Esophagus (tissue), 2 donors: ENCODE measurements around the gene MROH2A. TPM values are rescaled to one million over a fixed set of nuclear protein-coding genes. Genes with fewer than 3 reads are reported as not detected.

Experiments
- H3K27ac ChIP-seq, 2 donors: one replicate each; pipeline ENCODE4 v1.5.1; 2013; ENCODE audit warnings: low read depth in 2 of 2, mild to moderate bottlenecking in 2 of 2, inconsistent platforms in 1 of 2, low read length in 1 of 2, moderate library complexity in 1 of 2
- H3K27me3 ChIP-seq, 2 donors: one replicate each; pipeline ENCODE4 v1.6.1; 2013; ENCODE audit warnings: low read length in 2 of 2, control low read depth in 1 of 2, mild to moderate bottlenecking in 1 of 2; ENCODE audit not compliant: insufficient read depth in 2 of 2, control insufficient read depth in 1 of 2
- H3K36me3 ChIP-seq, 2 donors: one replicate each; pipeline ENCODE4 v1.6.1; 2013; ENCODE audit warnings: low read length in 1 of 2; ENCODE audit not compliant: control insufficient read depth in 2 of 2, insufficient read depth in 2 of 2
- H3K4me1 ChIP-seq, 2 donors: one replicate each; pipeline ENCODE4 v1.6.1; 2013; ENCODE audit warnings: low read length in 1 of 2; ENCODE audit not compliant: control insufficient read depth in 2 of 2, insufficient read depth in 2 of 2
- H3K4me3 ChIP-seq, 2 donors: one replicate each; pipeline ENCODE4 v1.5.1; 2013; ENCODE audit warnings: low read length in 2 of 2, mild to moderate bottlenecking in 2 of 2, low read depth in 1 of 2, moderate library complexity in 1 of 2
- H3K9me3 ChIP-seq, 2 donors: one replicate each; pipeline ENCODE4 v1.6.1; 2013; ENCODE audit warnings: mild to moderate bottlenecking in 2 of 2, low read depth in 1 of 2, low read length in 1 of 2, moderate library complexity in 1 of 2; ENCODE audit not compliant: control insufficient read depth in 2 of 2, insufficient read depth in 1 of 2
- WGBS, 2 donors: extraction: QIAGEN DNeasy Blood & Tissue Kit; methylation state at CpG; one replicate each; pipeline ENCODE4 v1.1.7; 2013; 5-methylcytosine and 5-hydroxymethylcytosine counted together
- polyA plus RNA-seq, 2 donors: library from polyadenylated mRNA; stranded (reverse); fragments of 200-250 nt; gene quantifications; one replicate each; pipeline ENCODE4 v1.2.3, GENCODE V29; 2013
- donor health status: healthy with polysubstance abuse.
- donor health status: Bipolar disorder and iron deficiency.

Gene MROH2A
- polyA plus RNA-seq, 2 donors = 0.22 to 0.99 TPM

DNA sequence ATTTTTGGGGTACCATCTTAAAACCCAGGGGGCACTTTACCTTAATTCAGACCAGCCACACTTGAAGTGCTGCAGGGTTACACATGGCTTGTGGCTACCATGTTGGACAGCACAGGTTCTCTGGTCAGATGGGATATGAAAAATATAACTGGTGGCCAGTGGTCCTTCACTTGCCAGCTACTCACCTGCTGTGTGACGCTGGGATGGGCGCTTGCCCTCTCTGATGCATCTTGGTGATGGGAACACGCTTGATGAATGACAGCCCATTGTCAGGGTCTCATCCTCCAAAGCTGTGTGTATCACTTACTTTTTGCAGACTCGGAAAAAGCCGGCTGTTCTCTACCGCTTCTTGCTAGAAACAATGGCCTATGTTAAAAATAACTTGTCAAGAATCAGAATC lies 53.7 kb downstream of the MROH2A start:
- WGBS, 2 donors = 90 to 94% methylated on average over 6 of the region's 6 CpGs

DNA sequence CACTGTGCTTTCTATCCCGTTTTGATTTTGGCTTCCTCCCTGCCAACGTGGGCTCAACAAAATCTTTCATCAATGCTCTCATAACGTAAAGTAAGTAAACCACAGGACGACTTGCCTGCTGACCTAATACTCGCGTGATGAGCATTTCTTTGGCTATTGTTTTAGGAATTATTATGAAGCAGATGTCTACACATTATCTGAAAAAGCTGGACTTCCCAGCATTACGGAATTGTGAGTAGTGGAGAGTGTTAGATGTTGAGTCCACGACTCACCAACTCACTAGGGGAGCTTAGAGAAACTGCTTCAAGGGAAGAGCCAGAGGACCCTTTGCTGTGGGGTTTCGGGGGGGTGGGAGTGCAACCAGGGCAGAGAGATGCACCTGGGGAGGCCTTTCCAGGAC lies 54.3 kb downstream of the MROH2A start:
- Histone ChIP-seq H3K4me3 (no peak overlapping the region), H3K4me1 (peaks cover 4 to 8% of the 10 kb centered on the region in 2 donors)
- 66 to 67% methylated on average over 9 of the region's 9 CpGs for WGBS, 2 donors

More for the DNA sequence above, 53.7 kb downstream of the MROH2A start:
- Histone ChIP-seq H3K4me3 (no peak overlapping the region), H3K27ac (no peak overlapping the region), H3K36me3 (peaks cover 0 to 3% of the 10 kb centered on the region in 2 donors), H3K27me3 (no peaks in the 10 kb centered on the region), H3K9me3 (peaks cover 0 to 5% of the 10 kb centered on the region in 2 donors), H3K4me1 (peaks cover 4 to 8% of the 10 kb centered on the region in 2 donors)

DNA sequence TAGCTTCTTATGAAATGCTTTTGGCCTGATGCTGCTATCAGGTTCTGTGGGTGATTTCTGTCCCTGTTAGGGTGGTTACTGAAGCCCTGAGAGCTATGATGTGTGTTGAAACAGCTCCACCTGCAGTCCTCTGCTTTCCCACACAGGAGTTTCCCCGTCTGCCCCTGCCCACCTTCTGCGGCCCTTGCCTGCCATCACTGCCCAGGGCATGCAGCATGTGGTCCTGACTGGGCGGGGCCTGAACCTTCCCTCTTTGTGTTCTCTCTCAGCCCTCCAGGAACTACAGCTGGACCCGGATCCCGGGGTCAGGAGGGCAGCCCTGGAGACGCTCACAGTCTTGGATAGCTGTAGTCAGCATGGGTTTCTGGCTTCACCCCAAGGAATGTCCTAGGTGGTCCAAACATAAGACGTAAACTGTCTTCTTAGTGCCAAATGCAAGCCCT lies 54.8 kb downstream of the MROH2A start:
- 46 to 49% methylated on average over 7 of the region's 7 CpGs for WGBS, 2 donors
- H3K9me3 ChIP-seq = peaks cover 0 to 3% of the 10 kb centered on the region in 2 donors
- peaks cover 0 to 3% of the 10 kb centered on the region in 2 donors for H3K36me3 ChIP-seq
- H3K27me3 ChIP-seq = no peaks in the 10 kb centered on the region
- H3K4me3 ChIP-seq = no peak overlapping the region
- no peak overlapping the region for H3K27ac ChIP-seq
- H3K4me1 ChIP-seq = peaks cover 4 to 8% of the 10 kb centered on the region in 2 donors

More for the DNA sequence above, 54.3 kb downstream of the MROH2A start:
- no peaks in the 10 kb centered on the region for H3K27me3 ChIP-seq
- peaks cover 0 to 4% of the 10 kb centered on the region in 2 donors for H3K9me3 ChIP-seq
- no peak overlapping the region for H3K27ac ChIP-seq
- H3K36me3 ChIP-seq = peaks cover 0 to 3% of the 10 kb centered on the region in 2 donors

DNA sequence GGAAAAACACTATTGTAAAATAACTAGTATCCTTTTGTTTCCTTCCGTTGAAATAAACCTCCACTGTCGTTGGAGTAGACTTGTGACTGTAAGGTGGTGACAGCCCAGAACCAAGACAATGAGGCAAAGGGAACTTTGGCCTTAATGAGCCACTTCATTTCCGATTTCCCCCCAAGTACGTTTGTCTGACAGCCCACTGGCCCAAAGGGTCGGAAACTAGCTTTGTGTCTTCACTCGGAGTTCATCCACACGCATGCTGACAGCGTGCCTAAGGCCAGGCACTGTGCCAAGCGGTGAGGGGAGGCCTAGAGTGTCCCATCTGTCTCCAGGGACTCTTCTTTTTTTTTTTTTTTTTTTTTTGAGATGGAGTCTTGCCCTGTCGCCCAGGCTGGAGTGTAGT lies 55.2 kb downstream of the MROH2A start:
- WGBS, 2 donors = 71 to 83% methylated on average over 9 to 10 of the region's 10 CpGs
- Histone ChIP-seq H3K36me3 (peaks cover 0 to 3% of the 10 kb centered on the region in 2 donors), H3K27ac (no peak overlapping the region), H3K27me3 (no peaks in the 10 kb centered on the region), H3K4me3 (no peak overlapping the region), H3K9me3 (peaks cover 0 to 2% of the 10 kb centered on the region in 2 donors), H3K4me1 (peaks cover 4 to 8% of the 10 kb centered on the region in 2 donors)

DNA sequence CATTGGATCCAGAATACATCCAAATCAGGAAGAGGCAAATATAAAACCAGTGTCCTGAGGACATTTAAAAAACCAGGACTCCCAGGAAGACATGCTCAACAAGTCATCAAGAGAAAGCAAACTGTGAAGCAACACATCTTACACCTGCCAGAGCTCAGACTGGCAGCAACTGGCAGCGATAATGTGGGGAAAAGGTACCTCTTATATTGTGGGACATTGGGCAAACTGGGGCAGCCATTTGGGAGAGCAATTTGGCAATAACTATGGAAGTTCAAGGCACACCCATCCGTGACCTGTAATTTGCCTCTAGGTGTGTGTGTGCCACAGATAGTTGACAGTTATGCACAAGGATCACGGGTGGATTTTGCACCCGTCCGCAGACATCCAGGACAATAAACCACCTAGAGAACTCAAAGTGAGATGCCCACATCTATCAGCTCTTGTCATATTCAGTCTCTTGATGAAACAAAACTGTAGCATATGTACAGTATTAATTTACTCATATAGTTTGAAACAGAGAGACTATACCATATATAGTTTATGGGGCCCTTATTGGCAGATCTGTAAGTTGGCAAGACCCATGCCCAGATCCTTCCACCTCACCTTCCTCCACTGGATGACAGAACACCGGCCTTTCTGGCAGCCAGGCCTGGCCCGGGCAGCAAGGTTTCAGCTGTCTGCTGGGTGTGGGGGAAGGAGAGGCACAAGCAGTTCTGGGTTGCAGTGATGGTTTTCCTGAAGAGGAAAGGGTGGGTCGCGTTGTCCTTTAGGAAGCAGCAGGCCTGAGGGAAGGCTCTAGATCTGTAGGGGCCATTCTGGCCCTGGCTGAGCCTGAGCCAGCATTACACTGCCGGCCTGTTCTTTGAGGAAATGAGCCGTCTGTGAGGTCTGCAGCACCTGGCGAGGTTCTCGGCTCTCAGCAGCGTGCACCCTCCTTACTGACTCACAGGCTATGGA lies 57.4 kb downstream of the MROH2A start:
- Histone ChIP-seq H3K27me3 (no peaks in the 10 kb centered on the region), H3K4me3 (no peak overlapping the region), H3K36me3 (peaks cover 0 to 3% of the 10 kb centered on the region in 2 donors), H3K27ac (no peak overlapping the region), H3K4me1 (peaks cover 4% of the 10 kb centered on the region in 2 donors), H3K9me3 (no peaks in the 10 kb centered on the region)
- 90 to 91% methylated on average over 14 of the region's 14 CpGs for WGBS, 2 donors

DNA sequence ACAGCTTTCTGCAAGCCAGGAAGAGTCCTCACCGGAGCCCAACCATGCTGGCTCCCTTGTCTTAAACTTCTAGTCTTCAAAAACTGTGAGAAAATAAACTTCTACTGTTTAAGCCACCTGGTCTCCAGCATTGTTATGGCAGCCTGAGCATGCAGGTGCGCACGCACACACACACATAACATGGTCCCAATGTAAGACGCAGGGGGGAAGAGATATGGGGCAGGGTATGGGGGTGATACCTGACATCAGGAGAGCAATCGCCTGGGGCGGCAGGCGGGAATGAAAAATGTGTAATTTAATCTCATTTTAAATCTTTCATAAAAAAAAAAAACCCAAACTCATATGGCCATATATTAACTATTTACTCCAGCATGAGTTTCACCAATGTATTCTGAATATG lies 58.2 kb downstream of the MROH2A start:
- no peaks in the 10 kb centered on the region for H3K27me3 ChIP-seq
- 98% methylated on average over 7 of the region's 7 CpGs for WGBS, 2 donors
- no peak overlapping the region for H3K4me3 ChIP-seq
- H3K4me1 ChIP-seq = peaks cover 0 to 4% of the 10 kb centered on the region in 2 donors
- peaks cover 0 to 3% of the 10 kb centered on the region in 2 donors for H3K36me3 ChIP-seq
- no peaks in the 10 kb centered on the region for H3K9me3 ChIP-seq
- no peak overlapping the region for H3K27ac ChIP-seq

DNA sequence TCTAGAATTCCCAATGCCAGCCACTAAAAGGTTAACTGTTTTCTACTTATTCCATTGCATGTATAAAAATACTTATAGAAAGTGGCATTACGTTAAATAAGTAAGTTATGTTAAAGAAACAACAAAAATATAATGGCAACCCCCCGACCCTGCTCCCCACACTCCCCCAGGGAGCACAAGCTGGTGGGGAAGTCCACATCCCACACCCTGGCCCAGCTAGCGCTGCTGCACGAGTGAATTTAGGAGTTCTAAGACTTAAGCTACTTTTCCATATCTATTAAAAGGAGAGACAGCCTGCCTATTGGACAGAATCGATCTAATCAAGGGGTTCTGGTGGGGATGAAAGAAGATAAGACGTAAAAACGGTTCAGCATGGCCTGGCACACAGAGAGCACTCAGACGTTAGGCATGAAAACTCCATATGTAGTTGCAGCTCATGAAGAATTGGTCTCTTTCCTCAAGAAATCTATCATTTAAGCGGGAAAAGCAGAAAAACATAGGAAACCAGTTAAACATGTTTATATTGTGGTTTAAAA lies 59.6 kb downstream of the MROH2A start:
- no peaks in the 10 kb centered on the region for H3K9me3 ChIP-seq
- WGBS, 2 donors = 79 to 83% methylated on average over 9 of the region's 9 CpGs
- H3K4me3 ChIP-seq = no peak overlapping the region
- H3K27me3 ChIP-seq = no peaks in the 10 kb centered on the region
- no peak overlapping the region for H3K27ac ChIP-seq
- H3K4me1 ChIP-seq = peaks cover 0 to 2% of the 10 kb centered on the region in 2 donors
- peaks cover 0 to 3% of the 10 kb centered on the region in 2 donors for H3K36me3 ChIP-seq

DNA sequence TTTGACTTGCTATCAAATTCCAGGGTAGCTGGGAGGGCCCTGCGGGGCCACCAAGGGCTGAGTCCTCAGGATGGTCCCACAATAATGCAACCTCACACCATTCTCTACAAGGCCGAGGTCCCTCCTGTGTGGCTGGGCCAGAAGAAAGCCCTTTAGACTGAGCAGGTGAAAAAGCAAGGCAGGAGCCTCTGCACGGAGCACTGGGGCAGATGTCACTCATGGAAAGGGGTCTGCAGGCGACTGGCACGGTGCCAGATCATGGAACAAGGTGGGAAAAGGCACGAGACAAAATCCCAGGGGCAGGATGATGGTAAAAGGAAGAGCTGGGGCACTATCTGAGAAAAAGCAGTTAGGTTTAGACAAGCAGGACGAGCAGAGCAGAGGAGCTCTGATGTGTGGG lies 60.1 kb downstream of the MROH2A start:
- Histone ChIP-seq H3K36me3 (peaks cover 0 to 3% of the 10 kb centered on the region in 2 donors), H3K4me3 (no peak overlapping the region), H3K27ac (no peak overlapping the region), H3K27me3 (no peaks in the 10 kb centered on the region), H3K4me1 (no peaks in the 10 kb centered on the region), H3K9me3 (no peaks in the 10 kb centered on the region)
- 64 to 70% methylated on average over 7 of the region's 7 CpGs for WGBS, 2 donors

DNA sequence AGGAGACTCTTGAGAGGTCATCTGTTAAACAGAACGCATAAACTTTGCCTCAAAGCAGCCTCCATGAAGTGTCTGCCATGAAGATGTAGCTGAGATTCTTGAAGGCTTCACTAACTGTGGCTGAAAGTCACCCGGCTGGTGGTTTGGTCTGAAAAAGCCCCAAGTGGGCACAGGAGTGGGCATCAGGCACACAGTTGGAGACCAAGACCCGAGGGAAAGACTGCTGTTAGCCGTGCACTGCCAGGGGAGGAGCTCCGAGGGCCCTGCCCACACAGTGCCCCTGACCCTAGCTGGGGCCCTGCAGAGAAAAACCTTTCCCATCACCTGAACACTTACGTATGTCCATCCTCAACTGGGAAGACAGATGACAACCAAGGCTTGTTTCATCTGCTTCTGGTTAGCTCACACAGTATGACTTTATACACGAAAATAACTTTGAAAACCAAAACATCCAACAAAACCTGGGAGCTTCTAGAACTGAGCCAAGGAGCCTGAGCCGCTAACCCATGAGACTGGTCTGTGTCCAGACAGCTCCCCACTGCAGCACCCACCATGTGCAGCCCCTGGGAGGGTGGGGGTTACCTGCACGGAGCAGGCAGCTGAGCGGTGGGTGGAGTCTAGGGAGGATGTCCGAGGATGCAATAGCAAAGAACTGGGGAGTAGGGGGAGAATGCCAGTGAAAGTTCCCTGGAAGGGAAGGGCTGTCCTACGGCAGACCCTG lies 60.8 kb downstream of the MROH2A start:
- no peak overlapping the region for H3K4me3 ChIP-seq
- H3K27me3 ChIP-seq = no peaks in the 10 kb centered on the region
- H3K9me3 ChIP-seq = no peaks in the 10 kb centered on the region
- H3K36me3 ChIP-seq = peaks cover 0 to 3% of the 10 kb centered on the region in 2 donors
- H3K27ac ChIP-seq = no peak overlapping the region
- no peaks in the 10 kb centered on the region for H3K4me1 ChIP-seq
- WGBS, 2 donors = 90 to 91% methylated on average over 12 of the region's 12 CpGs
